ENCODE data around the gene PIAS4.

Gene PIAS4

GRCh38 chr19:4059891-4060620, 52.5 kb downstream of the PIAS4 start:
- no peak for DNase-seq (ENCODE audit: low read depth, low spot score)

GRCh38 chr19:4060621-4061177, 53.2 kb downstream of the PIAS4 start:
- no peak for DNase-seq (ENCODE audit: low read depth, low spot score)

DNA sequence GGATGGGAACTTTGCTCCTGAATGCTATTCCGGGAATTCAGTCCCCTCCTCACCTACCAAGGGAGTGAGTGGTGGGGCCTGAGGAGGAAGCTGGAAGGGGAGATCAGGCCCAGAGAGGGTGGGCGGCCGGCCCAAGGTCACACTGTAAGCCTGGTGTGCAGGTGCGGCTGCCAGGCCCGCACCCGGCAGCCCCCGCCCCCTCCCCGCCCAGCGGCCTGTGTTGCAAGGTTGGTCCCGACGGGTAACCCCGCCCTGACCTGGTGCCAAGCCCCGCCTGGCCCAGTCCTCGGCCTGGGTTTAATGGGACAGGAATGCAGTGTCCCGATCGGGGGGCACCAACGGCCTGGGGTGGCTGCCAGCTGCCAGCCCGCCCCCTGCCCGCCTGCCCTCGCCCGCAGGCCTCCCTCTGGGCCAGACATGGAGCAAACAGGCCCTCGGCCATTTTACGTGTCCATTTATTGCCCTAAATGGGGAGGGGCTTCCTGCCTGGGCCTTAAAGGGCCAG, 53.7 kb downstream of the PIAS4 start:
- no peak for DNase-seq (ENCODE audit: low read depth, low spot score)

DNA sequence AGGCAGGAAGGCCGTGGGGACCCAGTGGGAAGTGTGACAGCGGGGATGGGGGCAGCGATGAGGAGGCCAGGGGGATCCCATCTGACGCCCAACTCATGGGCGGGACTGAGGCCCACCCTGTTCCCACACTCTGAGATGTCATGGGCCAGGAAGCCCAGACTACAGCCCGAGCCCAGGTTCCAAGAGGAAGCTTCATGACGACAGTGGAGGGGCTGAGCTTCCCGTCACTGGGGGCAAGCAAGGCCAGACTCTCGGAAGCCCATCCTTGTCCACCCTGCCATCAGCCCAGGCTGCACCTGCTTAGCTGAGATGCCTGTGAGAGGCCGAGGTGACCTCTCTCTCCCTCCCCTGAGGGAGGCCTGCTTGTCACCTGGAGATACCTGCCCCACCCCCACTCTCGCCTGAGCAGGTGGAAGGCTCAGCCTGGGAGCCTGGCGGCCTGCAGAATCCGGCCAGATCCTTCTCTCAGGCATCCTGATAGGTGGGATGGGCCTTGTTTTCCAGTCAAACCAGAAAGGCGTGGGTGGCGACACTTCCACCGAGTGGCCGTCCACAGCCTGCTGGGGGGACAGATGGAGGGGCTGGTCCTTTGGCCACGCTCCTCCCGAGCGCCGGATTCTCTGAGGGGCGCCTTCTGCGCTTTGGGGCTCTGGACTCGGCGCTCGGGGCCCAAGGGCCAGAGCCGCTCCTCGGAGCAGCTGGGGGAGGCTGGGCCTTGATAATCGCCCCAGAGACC, 54.3 kb downstream of the PIAS4 start:
- no peak for DNase-seq (ENCODE audit: low read depth, low spot score)

DNA sequence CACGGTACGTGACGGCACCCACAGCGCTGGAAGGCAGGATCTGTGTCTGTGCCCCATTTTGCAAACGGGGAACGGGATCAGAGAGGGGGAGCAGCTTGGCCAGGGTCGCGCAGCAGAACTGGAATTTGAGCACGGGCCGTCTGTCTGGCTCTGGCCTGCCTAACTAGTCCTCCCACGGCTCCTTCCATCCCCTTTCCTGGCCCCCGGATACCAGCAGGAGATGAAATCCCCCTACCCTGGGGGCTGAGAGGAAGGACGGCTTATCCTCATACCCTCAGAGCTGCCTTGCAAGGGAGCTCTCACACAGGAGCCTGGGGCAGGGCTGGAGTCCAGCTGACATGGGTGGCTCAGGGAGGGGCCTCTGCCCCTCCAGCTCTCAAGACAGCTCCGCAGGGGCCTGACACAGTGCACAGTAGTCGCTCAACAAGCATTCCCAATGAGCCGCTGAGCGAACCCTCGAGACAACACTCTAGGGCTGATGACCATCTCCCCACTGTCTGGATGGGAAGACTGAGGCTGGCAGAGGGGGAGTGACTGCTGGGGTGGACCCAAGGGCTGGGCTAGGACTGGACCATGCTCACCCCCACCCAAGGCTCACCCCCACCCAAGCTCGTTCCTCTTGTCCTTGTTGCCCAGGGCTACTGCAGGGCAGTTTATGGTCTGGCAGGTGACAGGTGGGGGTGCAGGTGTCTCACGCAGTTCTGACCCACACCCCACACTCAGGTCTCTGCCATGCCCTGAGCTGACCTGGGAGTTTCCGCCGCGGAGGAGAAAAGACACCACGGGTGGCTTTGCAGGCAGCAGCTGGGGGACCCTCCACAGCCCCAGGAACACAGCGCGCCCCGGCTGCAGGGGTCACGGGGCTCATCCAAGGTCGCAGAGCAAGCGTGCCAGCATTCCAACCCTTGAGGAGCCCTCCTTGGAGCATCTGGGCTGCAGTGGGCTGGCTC, 55.2 kb downstream of the PIAS4 start:
- DNase-seq (ENCODE audit: low read depth, low spot score) = no peak

GRCh38 chr19:4063369-4064148, 56.0 kb downstream of the PIAS4 start:
- no peak for DNase-seq (ENCODE audit: low read depth, low spot score)

- no peak for DNase-seq (ENCODE audit: low read depth, low spot score)
These were observed 56.6 kb downstream of the PIAS4 start for GRCh38 chr19:4064149-4064495.

- DNase-seq (ENCODE audit: low read depth, low spot score) = no peak
These were observed 57.1 kb downstream of the PIAS4 start for GRCh38 chr19:4064496-4065260.

- DNase-seq (ENCODE audit: low read depth, low spot score) = peak; percentile 93
These were observed 58.1 kb downstream of the PIAS4 start for GRCh38 chr19:4065430-4066175.

- no peak for DNase-seq (ENCODE audit: low read depth, low spot score)
These were observed 58.7 kb downstream of the PIAS4 start for GRCh38 chr19:4066176-4066606.

DNA sequence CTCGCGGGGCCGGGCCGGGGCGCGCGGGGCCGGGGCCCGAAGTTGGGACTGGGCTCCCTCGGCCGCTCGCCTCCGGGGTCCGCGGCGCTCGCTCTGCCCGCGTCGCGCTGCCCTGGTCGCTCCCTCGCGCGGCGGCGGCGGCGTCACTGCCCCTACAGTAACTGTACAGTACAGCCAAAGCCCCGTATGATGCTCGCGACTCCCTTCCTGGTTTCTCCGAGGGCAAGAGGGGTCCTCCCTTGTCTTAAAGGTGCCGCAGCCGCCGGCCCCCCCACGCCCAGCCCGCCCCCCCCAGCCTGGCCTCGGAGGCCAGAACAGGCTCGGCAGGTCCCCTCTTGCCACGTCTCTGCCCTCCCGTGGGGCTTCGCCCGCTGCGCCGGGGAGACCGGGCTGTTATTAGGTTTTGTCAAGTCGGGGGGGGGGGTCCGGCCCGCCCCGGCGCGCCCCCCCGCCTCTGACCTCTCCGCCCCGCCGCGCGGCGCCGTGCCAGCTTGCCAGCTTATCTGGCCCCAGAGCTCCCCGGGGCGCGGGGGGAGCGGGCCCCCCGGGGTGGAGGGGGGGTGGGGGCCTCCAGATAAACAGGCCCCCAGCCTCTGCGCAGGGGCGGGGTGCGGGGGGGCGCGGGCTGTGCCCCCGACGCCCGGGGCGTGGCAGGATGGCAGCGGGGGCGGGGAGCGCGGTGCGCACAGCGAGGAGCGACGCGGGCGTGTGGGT, 59.3 kb downstream of the PIAS4 start, which contains the start of gene ZBTB7A:
TSS of gene ZBTB7A (minus strand) at position 218 of the 714 bp plus-strand sequence. CDS start 11,667 bp downstream, outside the sequence.
- DNase-seq (ENCODE audit: low read depth, low spot score) = peak; percentile 47

- DNase-seq (ENCODE audit: low read depth, low spot score) = no peak
These were observed 60.0 kb downstream of the PIAS4 start for GRCh38 chr19:4067396-4068046.

GRCh38 chr19:4068047-4068966, 60.8 kb downstream of the PIAS4 start:
- no peak for DNase-seq (ENCODE audit: low read depth, low spot score)

DNA sequence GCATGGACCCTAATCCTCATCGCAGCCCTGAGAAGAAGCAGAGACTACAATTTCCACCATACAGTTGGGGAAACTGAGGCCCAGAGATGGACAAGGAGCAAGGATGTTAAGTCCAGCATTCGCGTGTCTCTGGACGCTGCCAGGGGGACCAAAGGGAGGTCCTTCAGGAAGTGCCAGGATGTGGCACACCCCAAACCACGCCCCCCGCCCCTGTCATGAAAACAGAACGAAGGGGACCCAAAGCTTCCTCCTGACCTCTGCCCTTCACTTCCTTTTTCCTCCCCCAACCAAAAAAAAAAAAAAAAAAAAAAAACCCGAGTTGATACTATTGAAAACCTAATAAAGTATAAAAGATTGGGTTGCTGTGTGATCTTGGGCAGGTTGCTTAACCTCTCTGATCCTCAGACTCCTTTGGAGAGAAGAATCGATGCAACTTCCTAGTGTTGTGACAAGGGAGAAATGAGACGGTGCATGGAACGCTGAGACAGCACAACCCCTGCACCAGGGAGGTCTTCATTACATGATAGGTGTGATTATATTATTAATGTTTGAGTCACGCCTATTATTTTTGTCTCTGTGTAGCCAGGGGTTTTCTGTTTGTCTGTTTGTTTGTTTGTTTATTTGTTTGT, 61.9 kb downstream of the PIAS4 start:
- no peak for DNase-seq (ENCODE audit: low read depth, low spot score)

- no peak for DNase-seq (ENCODE audit: low read depth, low spot score)
These were observed 64.1 kb downstream of the PIAS4 start for GRCh38 chr19:4071610-4072009.

DNA sequence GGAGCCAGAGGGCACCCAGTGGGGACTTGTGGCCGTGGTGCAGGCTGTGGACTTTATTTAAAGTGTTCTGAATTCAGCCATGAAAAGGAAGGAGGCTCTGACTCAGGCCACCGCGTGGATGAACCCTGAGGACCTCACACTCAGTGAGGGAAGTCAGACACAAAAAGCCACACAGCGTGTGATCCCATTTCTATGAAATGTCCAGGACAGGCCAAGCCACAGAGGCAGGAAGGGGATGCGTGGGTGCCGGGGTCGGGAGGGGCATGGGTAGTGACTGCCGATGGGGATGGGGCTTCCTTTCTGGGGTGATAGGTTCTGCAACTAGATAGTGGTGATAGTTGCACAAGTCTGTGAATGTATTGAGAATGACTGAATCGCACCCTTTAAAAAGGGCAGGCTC, 67.8 kb downstream of the PIAS4 start:
- DNase-seq (ENCODE audit: low read depth, low spot score) = no peak

DNA sequence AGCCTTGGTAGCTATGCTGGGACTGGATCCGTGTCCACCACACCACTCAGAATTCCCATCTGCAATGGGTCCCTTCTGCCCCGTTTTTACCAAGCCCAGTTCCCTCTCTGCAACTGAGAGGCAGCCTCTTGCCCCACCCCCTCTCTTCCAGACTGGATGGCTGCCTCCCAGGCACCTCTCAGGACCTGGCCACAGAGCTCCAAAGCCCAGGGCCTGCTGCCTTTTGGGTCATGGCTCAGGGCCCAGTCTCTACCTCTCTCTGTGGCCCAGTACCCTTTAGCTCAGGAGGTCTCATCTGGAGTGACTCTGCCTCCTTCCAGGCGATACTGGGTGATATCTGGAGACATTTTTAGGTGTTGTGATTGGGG, 69.5 kb downstream of the PIAS4 start:
- no peak for DNase-seq (ENCODE audit: low read depth, low spot score)
